ENCODE data around the gene FBXL20.

FBXL20 gene

GRCh38 chr17:39238311-39238972, 163.0 kb downstream of the FBXL20 start:
- no peak for DNase-seq (ENCODE audit: low read depth)
- H3K4me3 ChIP-seq (ENCODE audit: control insufficient read depth, low read depth, low read length): no peak overlapping the region
- TF ChIP-seq CTCF (IDR thresholded peaks at IDR 0.05; ENCODE audit: control insufficient read depth, insufficient read depth, low read depth, low read length, missing control alignments): no peak

- H3K4me3 ChIP-seq (ENCODE audit: control insufficient read depth, low read depth, low read length): no peak overlapping the region
- no peak for TF ChIP-seq CTCF (IDR thresholded peaks at IDR 0.05; ENCODE audit: control insufficient read depth, insufficient read depth, low read depth, low read length, missing control alignments)
- DNase-seq (ENCODE audit: low read depth): no peak
These were observed 163.8 kb downstream of the FBXL20 start for GRCh38 chr17:39237586-39237985.

- no peak overlapping the region for H3K4me3 ChIP-seq (ENCODE audit: control insufficient read depth, low read depth, low read length)
- DNase-seq (ENCODE audit: low read depth): no peak
- TF ChIP-seq CTCF (IDR thresholded peaks at IDR 0.05; ENCODE audit: control insufficient read depth, insufficient read depth, low read depth, low read length, missing control alignments): no peak
These were observed 164.4 kb downstream of the FBXL20 start for GRCh38 chr17:39236981-39237441.

- no peak for DNase-seq (ENCODE audit: low read depth)
- TF ChIP-seq CTCF (IDR thresholded peaks at IDR 0.05; ENCODE audit: control insufficient read depth, insufficient read depth, low read depth, low read length, missing control alignments): no peak
- no peak overlapping the region for H3K4me3 ChIP-seq (ENCODE audit: control insufficient read depth, low read depth, low read length)
These were observed 164.9 kb downstream of the FBXL20 start for GRCh38 chr17:39236450-39236927.

- TF ChIP-seq CTCF (IDR thresholded peaks at IDR 0.05; ENCODE audit: control insufficient read depth, insufficient read depth, low read depth, low read length, missing control alignments): peak; percentile 76
- no peak overlapping the region for H3K4me3 ChIP-seq (ENCODE audit: control insufficient read depth, low read depth, low read length)
- no peak for DNase-seq (ENCODE audit: low read depth)
These were observed 165.6 kb downstream of the FBXL20 start for GRCh38 chr17:39235555-39236449.

- H3K4me3 ChIP-seq (ENCODE audit: control insufficient read depth, low read depth, low read length): no peak overlapping the region; the same call in 1 of the 2 replicates
These were observed 169.6 kb downstream of the FBXL20 start for GRCh38 chr17:39231591-39232551.

More at GRCh38 chr17:39231591-39232551, 169.6 kb downstream of the FBXL20 start:
- no peak for DNase-seq (ENCODE audit: low read depth)
- peak; percentile 88 for TF ChIP-seq CTCF (IDR thresholded peaks at IDR 0.05; ENCODE audit: control insufficient read depth, insufficient read depth, low read depth, low read length, missing control alignments)

Data from AG09309 (cell line).